Smooth muscle cell (in vitro differentiated cells): ENCODE data around the gene TMEM263. TPM values are rescaled to one million over a fixed set of nuclear protein-coding genes. Genes with fewer than 3 reads are reported as not detected.

ENCODE experiments used
- DNase-seq: peaks from one replicate; lab custom pipeline; 2025; ENCODE audit not compliant: unreplicated experiment; lab: John Stamatoyannopoulos, UW
- H2AFZ ChIP-seq: fragments of 200-600 bp; sonication (generic); 2 replicates; pipeline ENCODE4 v1.6.0; 2016; ENCODE audit warnings: antibody characterized with exemption, low read depth, mild to moderate bottlenecking
- H3F3A ChIP-seq: fragments of 200-600 bp; sonication (generic); 2 replicates; pipeline ENCODE4 v1.6.0; 2017; ENCODE audit warnings: antibody characterized with exemption, low read depth
- H3K27ac ChIP-seq: fragments of 200-600 bp; sonication (generic); 2 replicates; pipeline ENCODE4 v1.5.1; 2016; ENCODE audit warnings: low read depth, mild to moderate bottlenecking
- H3K27me3 ChIP-seq: fragments of 200-600 bp; sonication (generic); 2 replicates; pipeline ENCODE4 v1.6.1; 2016; ENCODE audit warnings: low read depth, mild to moderate bottlenecking
- H3K36me3 ChIP-seq: fragments of 200-600 bp; sonication (generic); 2 replicates; pipeline ENCODE4 v1.5.1; 2016; ENCODE audit warnings: low read depth
- H3K4me1 ChIP-seq: fragments of 200-600 bp; sonication (generic); 2 replicates; pipeline ENCODE4 v1.5.1; 2016; ENCODE audit warnings: low read depth
- H3K4me2 ChIP-seq: fragments of 200-600 bp; sonication (generic); 2 replicates; pipeline ENCODE4 v1.6.0; 2016; ENCODE audit warnings: mild to moderate bottlenecking
- H3K4me3 ChIP-seq: fragments of 200-600 bp; sonication (generic); 2 replicates; pipeline ENCODE4 v1.5.1; 2016; ENCODE audit warnings: mild to moderate bottlenecking
- H3K79me2 ChIP-seq: fragments of 200-600 bp; sonication (generic); 2 replicates; pipeline ENCODE4 v1.6.0; 2016; ENCODE audit warnings: low read depth, mild to moderate bottlenecking
- H3K9ac ChIP-seq: fragments of 200-600 bp; sonication (generic); 2 replicates; pipeline ENCODE4 v1.6.0; 2016; ENCODE audit warnings: low read depth
- H3K9me3 ChIP-seq: fragments of 200-600 bp; sonication (generic); replicated peaks from 2 replicates; pipeline ENCODE4 v1.5.1; 2016; ENCODE audit warnings: low read depth
- H4K20me1 ChIP-seq: fragments of 200-600 bp; sonication (generic); 2 replicates; pipeline ENCODE4 v1.6.0; 2016; ENCODE audit warnings: low read depth
- WGBS: methylation state at CpG from one replicate; pipeline ENCODE4 v1.1.7; 2016; ENCODE audit warnings: low lambda C conversion rate; 5-methylcytosine and 5-hydroxymethylcytosine counted together
- polyA plus RNA-seq: library from polyadenylated mRNA; unstranded; fragments of >200 nt; fragmentation: Nextera tagmentation; extraction: Ambion mirVana; gene quantifications from 2 replicates; pipeline ENCODE4 v1.2.1, GENCODE V29; 2016
- total RNA-seq: library from RNA; depleted of rRNA; stranded (reverse); fragments of >200 nt; gene quantifications from 2 replicates; pipeline ENCODE4 v1.2.3, GENCODE V29; 2014
- TF ChIP-seq, protein P1 (sequence below): fragments of 200-600 bp; sonication (generic); IDR thresholded peaks from 2 replicates; pipeline ENCODE4 v1.5.1; 2017; ENCODE audit warnings: borderline replicate concordance, mild to moderate bottlenecking, antibody characterized with exemption; ENCODE audit not compliant: insufficient read depth, poor library complexity, severe bottlenecking

TMEM263 gene
- total and polyA plus RNA-seq, 2 experiments from 2014 or later = 102 to 177 TPM

DNA sequence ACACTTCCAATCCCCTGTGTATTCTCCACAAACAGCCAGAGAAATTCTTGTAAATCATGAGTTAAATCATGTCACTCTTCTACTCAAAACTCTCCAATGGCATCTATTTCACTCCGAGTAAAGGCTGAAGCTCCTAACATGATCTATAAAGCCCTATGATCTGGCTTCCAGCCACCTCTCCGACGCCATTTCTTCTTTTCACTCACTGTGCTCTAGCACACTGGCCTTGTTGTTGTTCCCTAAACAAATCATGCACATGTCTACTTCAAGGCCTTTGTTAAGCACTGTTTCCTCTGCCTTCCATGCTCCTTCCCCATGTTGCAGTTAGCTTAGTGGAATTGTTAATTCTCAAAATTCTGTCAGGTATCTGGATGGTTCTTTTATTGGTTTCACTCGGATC is 61.3 kb downstream of the TMEM263 start:
- no peak for DNase-seq
- no peaks in the 10 kb centered on the region for H3K9me3 ChIP-seq
- H3K4me3 ChIP-seq = no peak overlapping the region
- H3K27ac ChIP-seq = no peak overlapping the region
- TF ChIP-seq, protein P1, sequence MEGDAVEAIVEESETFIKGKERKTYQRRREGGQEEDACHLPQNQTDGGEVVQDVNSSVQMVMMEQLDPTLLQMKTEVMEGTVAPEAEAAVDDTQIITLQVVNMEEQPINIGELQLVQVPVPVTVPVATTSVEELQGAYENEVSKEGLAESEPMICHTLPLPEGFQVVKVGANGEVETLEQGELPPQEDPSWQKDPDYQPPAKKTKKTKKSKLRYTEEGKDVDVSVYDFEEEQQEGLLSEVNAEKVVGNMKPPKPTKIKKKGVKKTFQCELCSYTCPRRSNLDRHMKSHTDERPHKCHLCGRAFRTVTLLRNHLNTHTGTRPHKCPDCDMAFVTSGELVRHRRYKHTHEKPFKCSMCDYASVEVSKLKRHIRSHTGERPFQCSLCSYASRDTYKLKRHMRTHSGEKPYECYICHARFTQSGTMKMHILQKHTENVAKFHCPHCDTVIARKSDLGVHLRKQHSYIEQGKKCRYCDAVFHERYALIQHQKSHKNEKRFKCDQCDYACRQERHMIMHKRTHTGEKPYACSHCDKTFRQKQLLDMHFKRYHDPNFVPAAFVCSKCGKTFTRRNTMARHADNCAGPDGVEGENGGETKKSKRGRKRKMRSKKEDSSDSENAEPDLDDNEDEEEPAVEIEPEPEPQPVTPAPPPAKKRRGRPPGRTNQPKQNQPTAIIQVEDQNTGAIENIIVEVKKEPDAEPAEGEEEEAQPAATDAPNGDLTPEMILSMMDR = no peak
- H3K4me1 ChIP-seq = no peaks in the 10 kb centered on the region
- H4K20me1 ChIP-seq = no peaks in the 10 kb centered on the region
- no peaks in the 10 kb centered on the region for H3F3A ChIP-seq
- H2AFZ ChIP-seq = no peak overlapping the region
- H3K79me2 ChIP-seq = no peaks in the 10 kb centered on the region
- no peaks in the 10 kb centered on the region for H3K27me3 ChIP-seq
- H3K36me3 ChIP-seq = peaks cover 5% of the 10 kb centered on the region
- WGBS = 97% methylated on average over 4 of the region's 4 CpGs
- H3K4me2 ChIP-seq = no peak overlapping the region
- no peak overlapping the region for H3K9ac ChIP-seq

DNA sequence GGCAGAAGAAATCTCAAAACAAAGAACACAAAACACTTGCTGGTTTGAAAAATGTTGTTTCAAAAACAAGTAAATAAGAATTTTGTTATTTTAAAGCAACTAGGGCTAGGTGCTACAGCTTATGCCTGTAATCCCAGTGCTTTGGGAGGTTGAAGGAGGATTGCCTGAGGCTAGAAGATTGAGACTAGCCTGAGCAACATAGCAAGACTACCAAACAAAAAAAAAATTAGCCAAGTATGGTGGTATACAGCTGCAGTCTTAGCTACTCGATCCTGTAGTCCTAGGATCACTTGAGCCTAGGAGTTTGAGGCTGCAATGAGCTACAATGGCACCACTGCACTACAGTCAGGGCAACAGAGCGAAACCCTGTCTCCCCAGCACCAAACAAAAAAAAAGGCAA is 63.8 kb downstream of the TMEM263 start:
- no peak overlapping the region for H3K9ac ChIP-seq
- no peak overlapping the region for H3K4me2 ChIP-seq
- H3K9me3 ChIP-seq = no peaks in the 10 kb centered on the region
- peaks cover 16% of the 10 kb centered on the region for H3K79me2 ChIP-seq
- no peaks in the 10 kb centered on the region for H3K27me3 ChIP-seq
- H3K4me3 ChIP-seq = no peak overlapping the region
- H3K4me1 ChIP-seq = no peaks in the 10 kb centered on the region
- TF ChIP-seq, protein P1 = no peak
- no peaks in the 10 kb centered on the region for H4K20me1 ChIP-seq
- no peak for DNase-seq
- H3K36me3 ChIP-seq = peaks cover 5% of the 10 kb centered on the region
- H2AFZ ChIP-seq = no peak overlapping the region
- 95% methylated on average over 2 of the region's 2 CpGs for WGBS
- H3F3A ChIP-seq = no peaks in the 10 kb centered on the region
- no peak overlapping the region for H3K27ac ChIP-seq

Other genes starting within 250 kb of the TMEM263 start
- 8.7 and 11.7 TPM in 2 replicates for gene RIC8B, start 181.2 kb upstream of the TMEM263 start, total RNA-seq
- 7.3 and 8.0 TPM in 2 replicates for gene RIC8B, start 181.2 kb upstream of the TMEM263 start, polyA plus RNA-seq
- 2.8 and 5.8 TPM in 2 replicates for gene MTERF2, start 31.2 kb downstream of the TMEM263 start, total RNA-seq
- gene MTERF2, start 31.2 kb downstream of the TMEM263 start, polyA plus RNA-seq = 5.0 and 8.4 TPM in 2 replicates
- gene CRY1, start 137.6 kb downstream of the TMEM263 start, total RNA-seq = 28.2 and 30.6 TPM in 2 replicates
- 19.9 and 26.0 TPM in 2 replicates for gene CRY1, start 137.6 kb downstream of the TMEM263 start, polyA plus RNA-seq